ENCODE results near the gene SLC6A18.

Gene SLC6A18

GRCh38 chr5:1252681-1253080, 27.5 kb downstream of the SLC6A18 start:
- no peak overlapping the region for H3K4me3 ChIP-seq (ENCODE audit: low read depth, low read length)
- no peak for TF ChIP-seq CTCF (IDR thresholded peaks at IDR 0.05; ENCODE audit: low read depth, low read length)
- in situ Hi-C loops (cut with HindIII; ENCODE audit: low sequenced_read_pairs) = no loop called here
- no peak for DNase-seq (ENCODE audit: low read depth, low spot score)

- TF ChIP-seq CTCF (IDR thresholded peaks at IDR 0.05; ENCODE audit: low read depth, low read length) = no peak
- no peak for DNase-seq (ENCODE audit: low read depth, low spot score)
- in situ Hi-C loops (cut with HindIII; ENCODE audit: low sequenced_read_pairs) = no loop called here
- H3K4me3 ChIP-seq (ENCODE audit: low read depth, low read length) = no peak overlapping the region
These were observed 28.4 kb downstream of the SLC6A18 start for GRCh38 chr5:1253456-1254105.

- no peak for TF ChIP-seq CTCF (IDR thresholded peaks at IDR 0.05; ENCODE audit: low read depth, low read length)
- no peak for DNase-seq (ENCODE audit: low read depth, low spot score)
- H3K4me3 ChIP-seq (ENCODE audit: low read depth, low read length) = no peak overlapping the region
- in situ Hi-C loops (cut with HindIII; ENCODE audit: low sequenced_read_pairs) = no loop called here
These were observed 29.0 kb downstream of the SLC6A18 start for GRCh38 chr5:1254196-1254595.

- in situ Hi-C loops (cut with HindIII; ENCODE audit: low sequenced_read_pairs) = no loop called here
- no peak overlapping the region for H3K4me3 ChIP-seq (ENCODE audit: low read depth, low read length)
- DNase-seq (ENCODE audit: low read depth, low spot score) = no peak
- no peak for TF ChIP-seq CTCF (IDR thresholded peaks at IDR 0.05; ENCODE audit: low read depth, low read length)
These were observed 29.9 kb downstream of the SLC6A18 start for GRCh38 chr5:1255081-1255561.

GRCh38 chr5:1256776-1257175, 31.6 kb downstream of the SLC6A18 start:
- TF ChIP-seq CTCF (IDR thresholded peaks at IDR 0.05; ENCODE audit: low read depth, low read length) = no peak
- no peak overlapping the region for H3K4me3 ChIP-seq (ENCODE audit: low read depth, low read length)
- DNase-seq (ENCODE audit: low read depth, low spot score) = no peak
- in situ Hi-C loops (cut with HindIII; ENCODE audit: low sequenced_read_pairs) = no loop called here

GRCh38 chr5:1257363-1257762, 32.2 kb downstream of the SLC6A18 start:
- no peak overlapping the region for H3K4me3 ChIP-seq (ENCODE audit: low read depth, low read length)
- in situ Hi-C loops (cut with HindIII; ENCODE audit: low sequenced_read_pairs) = no loop called here
- TF ChIP-seq CTCF (IDR thresholded peaks at IDR 0.05; ENCODE audit: low read depth, low read length) = no peak
- DNase-seq (ENCODE audit: low read depth, low spot score) = no peak

All from astrocyte of the spinal cord (primary cell).